Psoas muscle (tissue), 8 donors: ENCODE measurements around the gene DNAH9. TPM values are rescaled to one million over a fixed set of nuclear protein-coding genes. Genes with fewer than 3 reads are reported as not detected.

Source experiments
- ATAC-seq, 4 donors: fragments of 200-7000 bp; cut with Tn5 transposase; one replicate each; pipeline ENCODE4 v1.9.1; 2020; ENCODE audit warnings: moderate library complexity in 3 of 4, mild to moderate bottlenecking in 2 of 4
- DNase-seq, 2 donors: peaks; one replicate each; pipeline ENCODE4 v3.0.0-alpha.2; 2020
- H3K27ac ChIP-seq: fragments of 200-600 bp; one replicate; pipeline ENCODE4 v1.8.0; 2022
- H3K27me3 ChIP-seq, 3 donors: fragments of 200-600 bp in 1 of 3; one replicate each; pipeline versions ENCODE4 v1.6.1 to v1.8.0; 2013 to 2022; ENCODE audit warnings: low read length in 2 of 3, mild to moderate bottlenecking in 2 of 3, moderate library complexity in 1 of 3; ENCODE audit not compliant: insufficient read depth in 3 of 3
- H3K36me3 ChIP-seq, 2 donors: fragments of 200-600 bp in 1 of 2; one replicate each; pipeline versions ENCODE4 v1.6.1 to v1.8.0; 2013 to 2022; ENCODE audit warnings: low read depth in 1 of 2, mild to moderate bottlenecking in 1 of 2, moderate library complexity in 1 of 2; ENCODE audit not compliant: insufficient read depth in 1 of 2
- H3K4me1 ChIP-seq: fragments of 200-600 bp; one replicate; pipeline ENCODE4 v1.8.0; 2022
- H3K4me3 ChIP-seq: fragments of 200-600 bp; one replicate; pipeline ENCODE4 v1.8.0; 2022; ENCODE audit warnings: mild to moderate bottlenecking
- H3K9me3 ChIP-seq: fragments of 200-600 bp; one replicate; pipeline ENCODE4 v1.8.0; 2022
- CTCF ChIP-seq: fragments of 200-600 bp; IDR thresholded peaks from one replicate; pipeline ENCODE4 v1.8.0; 2022; ENCODE audit warnings: antibody characterized with exemption
- WGBS, 3 donors: extraction: QIAGEN DNeasy Blood & Tissue Kit; methylation state at CpG; one replicate each; pipeline versions ENCODE4 v1.1.6 to v1.1.7; 2013; 5-methylcytosine and 5-hydroxymethylcytosine counted together
- intact Hi-C, 2 donors: fragments of 100-400 bp; cut with DNase I; formaldehyde crosslinking; loops; one replicate each; pipeline versions ENCODE4 v1.11.0 to v1.14.2; 2022
- polyA plus RNA-seq, 3 donors: library from polyadenylated mRNA; stranded (reverse); fragments of 200-250 nt; gene quantifications; one replicate each; pipeline ENCODE4 v1.2.3, GENCODE V29; 2013
- total RNA-seq, 4 donors: library from RNA; stranded (reverse); fragmentation: NEBNext Ultra II Directional in 2 of 4; extraction: Animal tissue kit (Norgen Biotek cat#: 25700) in 2 of 4; gene quantifications; one replicate each; pipeline versions ENCODE4 v1.2.1 to v1.2.4, GENCODE V29; 2021 to 2023
- donor health status: healthy with polysubstance abuse.
- donor health status: DM: no; HTN: no; CAD: no; lungs with moderate emphysema.
- donor health status: Bipolar disorder and iron deficiency.
- donor health status: healthy.
- donor health status: DM: yes; HTN: yes; CAD: no.
- donor health status: DM: no; HTN: no; CAD: no.
- donor health status: DM: no; HTN: no; CAD: no.
- donor health status: DM: yes; HTN: yes; CAD: no.

Gene DNAH9
- total and polyA plus RNA-seq, 7 donors = 0.01 to 0.05 TPM; not detected in 5

GRCh38 chr17:11618861-11619566 lies 20.7 kb downstream of the DNAH9 start:
- Histone ChIP-seq H3K27ac (no peak overlapping the region), H3K36me3 (no peaks in the 10 kb centered on the region), H3K4me1 (no peaks in the 10 kb centered on the region), H3K9me3 (no peaks in the 10 kb centered on the region), H3K4me3 (no peak overlapping the region), H3K27me3 (peaks cover 0 to 2% (median 0%) of the 10 kb centered on the region in 3 donors)
- TF ChIP-seq CTCF = no peak
- no peak for ATAC-seq
- DNase-seq = no peak
- intact Hi-C loops = no loop called here
- 46 to 55% (median 51%) methylated on average over 8 of the region's 8 CpGs for WGBS, 3 donors

- Histone ChIP-seq H3K36me3 (no peaks in the 10 kb centered on the region), H3K4me1 (no peaks in the 10 kb centered on the region), H3K27ac (no peak overlapping the region), H3K4me3 (no peak overlapping the region), H3K27me3 (peaks cover 0 to 2% (median 0%) of the 10 kb centered on the region in 3 donors), H3K9me3 (no peaks in the 10 kb centered on the region)
- intact Hi-C loops = no loop called here
- DNase-seq (no peak), ATAC-seq (no peak)
- TF ChIP-seq CTCF = no peak
- WGBS, 3 donors = 77 to 84% (median 79%) methylated on average over 5 of the region's 5 CpGs
Observed at GRCh38 chr17:11622492-11622891, 24.2 kb downstream of the DNAH9 start.

- Histone ChIP-seq H3K27ac (no peak overlapping the region), H3K27me3 (no peaks in the 10 kb centered on the region), H3K4me3 (no peak overlapping the region), H3K4me1 (no peaks in the 10 kb centered on the region), H3K36me3 (no peaks in the 10 kb centered on the region), H3K9me3 (no peaks in the 10 kb centered on the region)
- DNase-seq (no peak), ATAC-seq (no peak)
- 55 to 69% (median 65%) methylated on average over 6 of the region's 6 CpGs for WGBS, 3 donors
- no peak for TF ChIP-seq CTCF
- intact Hi-C loops = no loop called here
Observed at GRCh38 chr17:11624976-11625375, 26.7 kb downstream of the DNAH9 start.

- intact Hi-C loops = no loop called here
- no peak for TF ChIP-seq CTCF
- Histone ChIP-seq H3K4me1 (no peaks in the 10 kb centered on the region), H3K36me3 (no peaks in the 10 kb centered on the region), H3K27ac (no peak overlapping the region), H3K4me3 (no peak overlapping the region), H3K9me3 (no peaks in the 10 kb centered on the region), H3K27me3 (no peaks in the 10 kb centered on the region)
- DNase-seq = no peak
- no peak for ATAC-seq
- 82 to 89% (median 85%) methylated on average over 3 of the region's 3 CpGs for WGBS, 3 donors
Observed at GRCh38 chr17:11625878-11626277, 27.6 kb downstream of the DNAH9 start.
